Stimulated activated CD4-positive, alpha-beta T cell treated with anti-CD3 and anti-CD28 coated beads, Interleukin-2, amount 100 ng/mL, for 4 hours (primary cell): Measurements from ENCODE around the gene ENGASE.

Source experiments
- DNase-seq: peaks from one replicate; pipeline ENCODE4 v3.0.0-alpha.2; 2020; ENCODE audit warnings: low read depth

Gene ENGASE

DNA sequence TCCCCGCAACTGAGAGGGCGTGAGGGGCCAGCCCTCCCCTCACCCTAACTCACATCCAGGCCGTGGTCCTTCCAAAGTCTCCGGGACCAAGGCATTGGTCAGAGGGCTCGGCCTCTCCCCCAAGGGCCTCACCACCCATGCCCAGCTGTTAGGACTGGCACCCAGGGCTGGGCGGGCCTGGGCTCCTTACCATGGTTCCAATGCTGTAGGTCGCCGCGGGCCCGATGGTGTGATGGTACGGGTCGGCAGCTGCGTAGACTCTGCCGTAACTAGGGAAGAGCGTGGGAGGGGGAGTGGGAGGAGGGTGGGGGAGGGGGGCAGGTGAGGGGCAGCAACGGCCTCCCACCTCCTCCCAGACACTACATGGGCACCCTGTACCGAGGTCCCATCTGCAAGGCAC, 19.6 kb downstream of the ENGASE start:
- no peak for DNase-seq

DNA sequence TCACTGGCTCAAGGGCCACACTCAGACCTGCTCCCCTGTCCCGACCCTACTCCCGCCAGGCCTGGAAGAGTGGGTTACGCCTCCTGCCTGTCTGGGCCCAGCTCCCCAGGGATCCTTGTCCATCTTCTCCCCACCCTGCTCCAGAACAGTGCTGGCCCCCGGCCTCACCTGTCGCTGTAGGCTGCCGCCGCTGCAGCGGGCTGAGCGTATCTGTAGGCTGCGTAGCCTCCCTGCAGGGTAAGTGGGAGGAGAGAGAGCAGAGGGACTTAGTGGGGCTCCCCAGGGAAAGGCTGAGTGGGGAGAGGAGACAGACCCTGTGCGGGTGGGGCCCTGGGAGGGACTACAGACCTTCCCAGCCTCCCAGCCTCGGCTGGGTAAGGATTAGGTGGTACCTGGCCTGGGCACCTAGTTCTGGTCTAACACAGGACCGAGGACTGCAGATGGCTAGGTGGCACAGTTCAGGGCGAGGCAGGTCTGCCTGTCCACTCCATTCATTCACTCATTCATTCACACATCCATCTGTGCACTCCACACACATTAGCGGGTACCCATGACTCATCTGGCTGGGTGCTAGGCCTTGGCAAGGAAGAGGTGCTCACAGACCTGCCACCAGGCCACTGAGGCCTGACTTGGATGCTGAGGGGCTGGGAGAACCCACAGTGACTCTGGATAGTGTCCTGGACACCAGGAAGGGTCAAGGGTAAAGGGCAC, 20.9 kb downstream of the ENGASE start:
- no peak for DNase-seq

DNA sequence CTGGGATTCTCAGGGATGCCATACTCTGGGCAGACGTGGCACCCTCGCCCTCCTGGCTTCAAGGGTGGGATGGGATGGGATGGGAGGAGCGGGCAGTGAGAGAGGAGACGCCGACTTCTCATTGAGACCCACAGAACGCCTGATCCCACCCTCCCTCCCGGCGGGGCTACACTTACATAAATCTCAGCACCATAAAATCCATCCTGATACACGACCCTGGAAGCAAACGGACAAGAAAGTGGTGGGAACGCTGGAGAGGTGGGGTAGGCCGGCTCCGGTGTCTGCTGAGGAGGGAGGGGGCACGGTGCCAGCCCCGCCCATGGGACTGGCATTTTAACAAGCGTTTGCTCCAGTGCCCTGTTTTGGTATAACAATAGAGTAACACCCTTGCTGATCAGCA, 21.9 kb downstream of the ENGASE start:
- no peak for DNase-seq

DNA sequence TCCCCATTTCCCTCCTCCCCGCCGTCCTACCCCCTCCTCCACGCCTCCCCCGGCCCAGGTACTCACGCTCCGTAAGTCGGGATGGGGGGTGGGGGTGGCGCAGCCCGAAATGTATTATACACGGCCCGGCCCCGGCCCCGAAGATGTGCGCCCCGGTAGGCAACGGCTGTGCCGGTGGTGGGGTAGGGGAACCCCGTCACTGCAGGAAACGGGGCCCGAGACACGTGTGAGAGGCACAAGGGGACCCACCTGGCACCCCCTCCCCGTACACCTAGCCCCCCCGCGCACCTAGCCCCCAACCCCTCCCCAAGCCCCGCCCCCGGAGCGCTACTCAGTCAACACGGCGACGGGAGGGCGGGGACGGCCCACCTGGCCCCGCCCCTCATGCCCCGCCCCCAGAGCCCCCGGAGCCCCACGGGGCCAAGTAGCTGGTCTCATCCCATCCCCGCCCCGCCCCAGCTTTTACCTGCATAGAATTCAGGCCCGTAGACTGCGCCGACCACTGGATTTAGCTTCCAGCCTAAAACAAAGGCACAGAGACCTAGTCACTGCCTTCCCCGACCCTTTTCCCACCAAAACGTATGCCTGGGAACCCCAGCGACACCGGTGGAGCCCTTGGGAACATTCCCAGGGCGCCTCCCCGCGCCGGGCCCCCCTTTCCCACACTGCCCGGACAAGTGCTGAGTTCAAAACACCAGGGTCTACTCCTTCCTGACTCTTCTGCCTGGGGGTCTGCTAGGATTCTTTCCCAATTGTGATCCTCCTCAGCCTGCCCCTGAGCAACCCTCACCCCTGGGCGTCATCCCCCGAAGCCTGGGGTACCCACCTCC, 22.8 kb downstream of the ENGASE start:
- no peak for DNase-seq

DNA sequence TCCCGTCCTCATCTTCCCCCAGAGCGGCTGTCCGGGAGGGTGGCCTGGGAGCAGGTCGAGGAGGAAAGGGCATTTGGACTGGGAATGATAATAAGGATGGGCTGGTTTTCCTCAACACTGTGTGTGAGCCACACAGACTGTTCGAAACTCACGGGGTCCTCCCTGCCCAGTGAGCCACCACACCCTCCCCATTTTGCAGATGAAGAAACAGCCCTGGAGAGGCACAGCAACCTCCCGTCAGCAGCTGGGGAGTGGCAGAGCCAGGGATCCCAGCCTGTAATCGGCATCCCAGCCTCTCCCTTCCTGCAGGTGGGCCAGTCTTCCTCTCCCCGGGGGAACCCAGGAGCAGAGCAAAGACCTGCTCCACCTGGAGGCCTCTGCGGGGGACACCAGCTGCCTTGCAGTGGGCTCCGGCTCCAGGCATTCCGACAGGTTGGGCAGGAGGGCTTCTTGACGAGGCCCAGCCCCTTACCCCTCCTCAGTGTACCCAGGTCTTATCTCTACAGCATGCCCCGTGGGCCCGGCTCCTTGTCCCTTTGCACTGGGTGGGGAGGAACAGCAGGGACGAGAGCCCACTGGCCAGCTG, 23.8 kb downstream of the ENGASE start:
- DNase-seq: no peak

DNA sequence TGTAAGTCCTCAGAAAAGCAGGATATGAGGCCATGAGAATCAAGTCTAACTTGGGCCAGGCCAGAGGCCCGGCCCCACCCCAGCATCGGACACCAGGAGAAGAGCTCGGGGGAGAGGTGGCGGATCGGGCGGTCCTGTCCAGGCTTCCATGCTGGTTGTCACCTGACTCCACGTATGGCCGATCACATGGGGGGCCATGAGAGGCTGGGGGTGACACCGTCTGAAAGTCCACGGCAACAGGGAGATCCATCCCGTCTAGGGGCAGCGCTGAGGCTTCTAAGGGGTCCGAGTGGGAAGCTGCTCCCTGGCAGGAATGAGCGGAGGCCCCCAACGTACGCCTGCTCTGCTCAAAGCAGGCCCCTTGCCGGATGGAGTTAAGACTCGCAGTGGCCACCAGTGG, 25.8 kb downstream of the ENGASE start:
- no peak for DNase-seq

DNA sequence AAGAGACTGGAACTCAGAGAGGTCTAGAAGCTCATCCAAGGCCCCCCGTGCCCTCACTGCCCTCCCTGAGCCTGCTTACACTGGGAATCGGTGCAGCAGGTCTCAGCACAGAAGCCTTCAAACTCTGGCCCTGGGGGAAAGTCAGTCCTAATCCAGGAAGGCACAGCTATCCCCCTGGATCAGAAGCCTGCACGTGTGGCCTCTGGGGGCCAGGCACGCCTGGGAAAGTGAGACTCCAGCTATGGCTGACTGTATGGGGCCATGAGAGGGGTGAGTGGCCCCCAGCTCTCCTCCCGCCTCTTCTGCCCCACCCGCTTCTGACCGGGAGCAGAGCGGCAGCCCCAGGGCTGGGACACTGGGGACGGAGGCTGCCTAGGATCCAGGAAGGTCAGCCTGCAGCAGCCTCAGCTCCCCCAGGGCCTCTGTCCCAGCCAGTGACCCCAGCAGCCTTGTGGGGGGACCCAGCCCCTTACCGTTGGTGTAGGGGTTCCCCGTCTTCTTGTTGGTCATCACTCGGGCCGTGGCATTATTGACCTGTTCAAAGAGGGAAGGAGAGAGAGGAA, 26.6 kb downstream of the ENGASE start:
- no peak for DNase-seq

DNA sequence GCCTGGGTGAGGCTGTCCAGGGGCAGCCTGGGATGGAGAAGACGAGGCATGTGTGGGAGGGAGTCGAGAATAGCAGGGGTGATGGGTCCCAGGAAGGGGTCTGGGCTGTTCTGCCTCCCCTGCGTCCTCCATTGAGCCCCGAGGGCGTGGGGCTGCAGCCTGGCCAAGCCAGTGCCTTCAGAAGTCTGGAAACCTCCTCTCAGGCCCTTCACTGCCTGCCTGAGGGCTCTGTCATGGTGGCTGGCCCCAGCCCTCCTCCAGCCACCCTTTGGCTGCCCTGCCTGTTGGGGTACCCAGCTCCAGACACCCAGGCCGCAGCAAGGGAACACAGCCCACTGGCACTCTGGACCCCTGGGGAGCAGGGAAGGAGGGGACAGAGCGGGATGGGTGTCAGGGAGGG, 27.6 kb downstream of the ENGASE start:
- no peak for DNase-seq

DNA sequence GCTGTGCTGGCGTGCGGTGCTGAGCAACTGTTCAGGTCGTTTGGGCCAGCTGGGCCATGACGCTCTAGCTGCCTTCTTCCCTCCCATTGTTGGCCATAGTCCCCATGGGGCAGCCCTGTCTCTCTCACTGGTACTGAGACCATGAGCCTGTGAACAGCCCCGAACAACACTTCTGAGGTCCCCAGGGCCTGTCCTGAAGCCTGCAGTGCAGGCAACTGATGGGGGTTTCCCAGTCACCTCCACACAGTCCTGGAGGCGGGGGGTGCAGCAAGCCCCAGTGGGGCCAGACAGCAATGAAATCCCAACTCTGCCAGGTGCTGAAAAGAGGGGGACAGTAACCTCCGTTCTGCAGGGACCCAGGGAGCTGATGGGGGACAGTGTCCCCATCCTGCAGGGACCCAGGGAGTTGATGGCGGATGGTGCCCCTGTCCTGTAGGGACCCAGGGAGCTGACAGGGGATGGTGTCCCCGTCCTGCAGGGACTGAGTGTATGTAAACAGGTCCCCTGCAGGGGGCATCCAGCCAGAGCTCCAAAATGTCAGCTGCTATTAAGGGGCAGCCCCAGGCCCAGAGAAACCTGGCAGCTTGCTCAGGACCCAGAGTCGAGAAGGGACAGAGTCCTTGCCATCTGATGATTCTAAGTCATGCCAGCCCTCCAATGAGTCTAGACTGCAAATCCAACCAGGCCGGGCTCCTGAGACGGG, 30.4 kb downstream of the ENGASE start:
- no peak for DNase-seq

DNA sequence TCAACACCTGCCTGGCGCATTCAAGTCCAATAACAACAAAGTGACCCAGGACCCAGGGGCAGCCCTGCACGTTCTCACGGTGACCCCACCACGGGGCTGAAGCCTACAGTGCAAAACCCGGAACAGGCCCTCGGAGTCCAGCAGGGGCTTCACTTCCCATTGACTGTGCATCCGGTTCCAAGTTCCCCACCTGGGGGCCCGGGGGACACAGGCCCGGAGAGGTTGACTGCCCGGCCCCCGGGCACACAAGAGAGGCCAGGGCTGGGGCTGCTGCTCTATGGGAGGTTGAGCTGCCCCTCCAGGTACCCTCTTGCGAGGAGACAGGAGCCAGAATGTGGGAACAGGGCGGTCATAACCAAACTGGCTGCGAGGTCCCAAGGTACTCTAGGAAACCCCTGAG, 31.3 kb downstream of the ENGASE start:
- DNase-seq: no peak

DNA sequence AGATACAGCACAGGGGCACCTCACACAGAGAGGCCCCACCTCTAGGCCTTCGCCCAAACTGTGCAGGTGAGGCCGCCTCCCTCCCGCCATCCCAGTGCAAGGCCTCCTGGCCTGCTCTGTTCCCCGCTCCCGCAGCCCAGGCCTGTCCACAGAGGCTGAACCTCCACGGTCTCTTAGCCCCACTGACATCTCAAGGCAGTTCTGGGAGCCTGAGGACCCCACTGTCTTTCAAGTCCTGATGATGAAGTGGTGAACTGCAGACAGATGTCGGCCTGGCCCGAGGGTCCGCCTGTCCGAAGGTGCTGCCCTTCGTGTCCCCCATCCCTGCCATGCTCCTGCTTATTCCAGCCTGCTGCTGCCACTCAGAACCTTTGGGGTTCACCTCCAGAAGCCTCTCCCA, 32.3 kb downstream of the ENGASE start:
- DNase-seq: no peak

DNA sequence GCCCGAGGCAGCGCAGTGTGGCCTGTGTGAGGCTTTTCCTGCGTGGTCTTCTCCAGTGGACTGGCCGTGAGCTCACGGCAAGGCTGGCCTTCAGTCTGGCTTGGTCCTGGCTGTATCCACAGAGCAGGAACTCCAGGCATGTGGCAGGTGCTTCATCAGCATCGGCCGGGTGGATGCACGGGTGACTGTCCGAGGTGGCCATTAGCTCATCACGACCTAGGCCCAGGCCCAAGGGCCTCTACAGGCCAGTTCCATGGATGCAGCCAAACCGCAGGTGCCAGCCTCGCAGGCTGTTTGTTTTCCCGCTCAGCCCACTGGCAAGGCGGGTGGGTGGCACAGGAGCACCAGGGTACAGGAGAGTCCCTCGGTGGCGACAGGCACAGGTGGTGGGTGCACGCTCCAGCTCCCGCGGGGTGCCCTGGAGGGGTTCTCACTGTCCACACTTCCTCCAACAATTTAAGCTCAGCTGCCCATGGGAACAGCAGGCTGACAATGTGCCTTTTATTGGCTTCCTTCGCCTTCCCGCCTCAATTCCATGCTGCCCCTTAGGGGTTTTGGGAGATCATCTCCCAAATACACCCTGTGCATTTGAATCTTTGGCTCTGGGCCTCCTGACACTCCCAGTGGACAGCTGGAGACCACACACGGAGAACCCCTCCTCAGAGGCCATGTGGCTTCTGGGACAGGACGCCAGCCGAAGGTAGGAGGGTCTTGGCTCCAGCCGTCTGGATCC, 33.0 kb downstream of the ENGASE start:
- no peak for DNase-seq

DNA sequence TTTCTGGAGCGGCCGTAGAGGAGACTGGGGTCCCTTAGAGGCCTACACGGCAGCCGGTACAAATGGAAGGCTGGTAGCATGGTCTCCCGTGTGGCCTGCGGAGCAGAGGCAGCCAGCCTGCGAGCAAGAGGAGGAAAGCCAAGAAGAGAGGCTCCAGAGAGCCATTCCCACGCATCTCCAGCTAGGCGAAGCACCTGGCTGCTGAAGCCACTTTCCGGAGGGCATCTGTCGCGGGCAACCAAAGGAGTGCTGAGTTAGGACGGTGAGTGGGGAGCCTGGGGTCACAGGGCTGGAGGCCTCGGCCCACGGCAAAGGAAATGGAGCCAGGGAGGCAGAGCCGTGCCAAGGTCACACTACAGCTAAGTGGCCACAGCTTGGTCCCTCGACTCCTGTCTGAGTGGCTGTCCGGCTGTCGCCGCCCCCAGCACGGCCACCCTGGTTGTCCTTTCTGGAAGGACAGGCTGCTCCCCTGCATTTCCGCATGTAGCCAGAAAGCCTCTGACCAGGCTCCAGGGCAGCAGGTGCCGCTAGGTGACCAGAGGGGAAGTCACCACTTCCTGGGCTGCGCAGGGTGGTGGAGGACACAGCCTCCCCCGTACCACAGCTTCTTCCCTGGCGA, 33.7 kb downstream of the ENGASE start:
- DNase-seq: no peak

DNA sequence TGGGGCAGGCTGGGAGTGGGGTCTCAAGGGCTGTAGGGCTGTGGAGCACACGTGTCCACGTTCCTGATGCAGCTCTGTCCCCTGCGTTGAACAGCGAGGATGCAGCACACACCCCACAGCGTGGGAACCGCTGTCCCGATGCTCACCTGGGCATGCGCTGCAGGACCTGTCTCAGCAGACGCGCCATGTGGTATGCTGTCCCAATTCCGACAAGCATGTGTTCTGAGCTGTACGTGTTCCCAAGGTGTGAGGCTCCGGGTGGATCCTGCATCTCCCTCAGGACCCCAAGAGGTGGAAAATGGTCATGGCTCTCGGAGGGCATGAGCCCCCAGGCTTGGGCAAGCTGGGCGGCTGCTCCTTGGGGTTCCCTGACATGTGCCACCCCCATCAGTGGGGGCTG, 34.2 kb downstream of the ENGASE start:
- DNase-seq: no peak

DNA sequence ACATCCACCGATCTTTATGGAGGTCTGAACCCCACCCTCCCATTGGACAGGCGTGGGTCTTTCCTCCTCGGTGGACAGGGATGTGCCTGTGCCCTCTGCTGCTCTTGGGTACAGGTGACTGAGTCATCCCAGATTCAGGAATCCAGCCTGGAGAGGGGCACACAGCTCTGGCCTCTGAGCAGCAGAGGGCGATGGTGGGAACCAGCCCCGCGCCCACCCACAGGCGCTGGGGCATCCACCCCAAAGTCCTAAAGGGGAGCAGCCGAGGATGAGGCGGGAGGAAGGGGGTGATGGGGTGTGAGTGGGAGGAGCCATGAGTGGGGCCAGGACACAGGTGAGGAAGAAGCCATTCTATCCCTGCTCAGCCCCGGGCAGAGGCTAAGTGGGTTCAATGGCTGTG, 35.0 kb downstream of the ENGASE start:
- DNase-seq: no peak

DNA sequence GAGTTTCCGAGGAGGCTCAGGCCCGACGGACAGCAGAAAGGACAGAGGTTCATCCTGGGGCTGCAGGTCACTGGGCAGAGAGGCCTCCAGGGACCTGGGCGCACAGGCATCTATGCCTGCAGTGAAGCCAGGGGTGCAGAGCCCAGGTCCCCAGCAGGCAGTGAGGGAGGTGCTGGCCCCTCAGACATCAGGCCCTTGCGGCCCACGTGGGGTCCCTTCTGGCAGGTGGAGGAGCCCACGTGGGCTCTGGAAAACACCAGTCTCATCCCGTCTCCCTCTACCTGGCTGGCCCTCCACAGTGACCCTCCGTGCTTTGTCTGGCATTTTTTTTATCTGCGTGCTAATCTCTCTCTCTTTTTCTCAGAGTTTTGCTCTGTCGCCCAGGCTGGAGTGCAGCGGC, 36.5 kb downstream of the ENGASE start:
- DNase-seq: no peak

DNA sequence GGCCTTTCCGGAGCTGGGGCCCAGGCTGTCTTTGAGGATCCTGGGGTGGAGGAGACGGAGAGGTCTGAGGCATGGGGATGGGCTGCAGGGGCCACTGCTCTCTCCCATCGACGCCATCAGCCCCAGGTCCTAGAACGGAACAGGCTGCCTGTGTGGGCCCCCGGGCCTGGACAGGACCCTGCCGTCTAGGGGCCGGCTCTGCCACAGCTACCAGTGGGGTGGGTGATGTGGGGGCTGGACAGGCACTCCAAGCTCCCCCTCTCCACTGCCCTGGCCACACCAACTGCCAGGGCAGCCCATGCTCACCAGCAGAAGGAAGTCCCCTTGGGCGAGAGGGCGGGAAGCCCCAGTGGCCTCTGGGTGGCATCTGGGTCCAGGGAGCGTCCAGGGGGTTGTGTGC, 37.8 kb downstream of the ENGASE start:
- no peak for DNase-seq

DNA sequence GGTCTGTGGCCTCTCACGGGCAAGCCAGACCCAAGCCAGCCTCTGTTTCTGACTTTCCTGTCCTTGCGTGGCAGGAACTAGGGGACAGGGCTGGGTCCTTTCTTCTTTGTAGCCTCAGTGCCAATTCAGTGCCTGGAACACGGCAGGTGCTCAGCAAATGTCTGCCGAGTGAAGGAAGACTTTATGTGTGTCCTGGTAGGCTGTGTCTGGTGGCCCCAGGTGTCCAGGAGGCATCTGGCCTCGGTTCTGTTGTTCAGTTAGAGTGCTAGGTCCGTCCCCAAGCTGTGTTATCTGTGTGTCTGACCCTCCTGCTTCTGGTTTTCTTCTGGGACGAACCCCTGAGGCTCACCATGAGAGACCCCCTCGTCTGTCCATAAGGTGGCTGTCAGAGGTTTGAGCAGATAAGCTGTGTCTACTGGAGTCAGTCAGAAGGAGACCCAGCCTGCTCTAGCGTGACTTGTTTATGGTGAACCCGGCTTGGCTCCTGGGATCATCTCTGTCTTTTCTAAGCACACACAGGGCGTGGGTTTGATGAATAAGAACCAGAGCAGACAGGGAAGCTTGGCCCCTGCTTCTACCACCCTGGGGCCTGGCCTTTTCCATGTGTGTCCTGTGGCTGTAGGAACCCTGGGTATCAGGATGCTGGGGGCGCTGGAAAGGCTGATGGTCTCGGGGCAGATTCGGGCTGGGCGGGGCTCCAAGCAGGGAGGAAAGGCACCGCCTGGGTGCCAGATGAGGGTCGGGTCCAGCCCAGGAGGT, 39.3 kb downstream of the ENGASE start:
- DNase-seq: no peak

DNA sequence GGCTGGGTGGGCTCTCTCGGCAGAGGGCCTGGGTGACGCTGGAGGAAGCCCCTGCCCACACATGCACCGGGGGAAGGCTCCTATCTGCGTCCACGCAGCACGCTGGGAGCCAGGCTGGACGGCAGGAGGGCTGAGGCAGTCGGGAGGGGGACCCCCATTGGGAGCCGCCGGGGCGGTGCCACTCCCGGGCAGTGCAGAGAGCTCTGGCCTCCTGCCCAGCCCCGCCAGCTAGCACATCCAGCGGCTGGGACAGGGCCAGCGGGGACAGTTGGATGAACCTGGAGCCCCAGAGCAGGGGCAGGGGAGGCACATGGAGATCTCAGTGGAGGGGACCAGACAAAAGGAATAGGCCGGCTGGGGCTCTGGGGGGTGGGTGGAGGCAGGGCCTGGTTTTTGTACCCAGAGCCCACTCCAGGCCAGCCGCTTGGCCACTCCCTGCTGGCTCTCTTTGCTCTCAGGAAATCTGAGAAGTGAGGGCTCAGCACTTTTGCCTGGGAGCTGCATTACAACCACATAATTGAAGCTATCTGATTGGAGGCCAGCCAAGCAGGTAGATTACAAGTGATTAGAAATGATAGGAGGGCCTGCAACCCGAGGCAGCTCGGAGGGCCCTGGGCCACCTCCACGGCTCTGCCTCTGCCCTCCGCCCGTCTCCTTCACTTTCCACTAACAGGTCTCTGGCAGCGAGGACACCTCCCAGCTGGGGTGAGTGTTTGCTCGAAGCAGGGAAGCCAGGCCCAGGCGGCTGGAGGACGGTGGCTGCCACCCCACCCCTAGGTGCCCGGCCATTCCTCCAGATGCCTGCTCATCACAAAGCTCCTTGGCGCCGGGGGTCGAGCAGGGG, 40.1 kb downstream of the ENGASE start:
- DNase-seq: no peak

DNA sequence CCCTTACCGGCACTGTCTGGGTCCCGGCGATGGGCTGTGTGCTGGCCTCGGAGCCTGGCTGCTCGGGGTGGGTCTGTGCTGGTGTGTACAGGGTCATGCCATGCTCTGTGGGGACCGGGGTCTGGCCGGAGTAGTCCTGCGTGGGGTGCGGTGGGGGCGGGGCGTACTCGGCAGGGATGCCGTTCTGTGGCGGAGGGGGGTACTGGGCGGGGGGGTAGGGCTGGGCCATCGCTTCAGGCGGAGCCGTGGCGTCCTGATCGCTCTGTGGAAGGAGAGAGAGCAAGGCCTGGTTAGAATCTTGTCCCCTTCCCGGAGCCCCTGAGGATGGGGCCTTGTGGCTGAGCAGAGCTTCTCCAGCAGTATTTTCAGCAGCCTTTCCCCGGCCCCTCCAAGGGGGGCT, 40.9 kb downstream of the ENGASE start:
- no peak for DNase-seq
